Suprapubic skin (tissue), 3 donors: Measurements from ENCODE around the gene SLC9A8.

Experiments
- CTCF ChIP-seq, 2 donors: fragments of 200-600 bp in 1 of 2; fragments of 450-650 bp in 1 of 2; sonication (generic) in 1 of 2; IDR thresholded peaks; one replicate each; pipeline ENCODE4 v1.5.1; 2016 to 2019; ENCODE audit warnings: antibody characterized with exemption in 2 of 2, mild to moderate bottlenecking in 1 of 2, moderate library complexity in 1 of 2
- EP300 ChIP-seq: sonication (generic); formaldehyde crosslinking; IDR thresholded peaks from one replicate; pipeline ENCODE4 v1.6.1; 2017; ENCODE audit warnings: antibody characterized with exemption
- POLR2A ChIP-seq, 2 donors: fragments of 450-650 bp; IDR thresholded peaks; one replicate each; pipeline ENCODE4 v1.6.1; 2017; ENCODE audit warnings: antibody characterized with exemption in 2 of 2, mild to moderate bottlenecking in 2 of 2, moderate library complexity in 2 of 2

DNA sequence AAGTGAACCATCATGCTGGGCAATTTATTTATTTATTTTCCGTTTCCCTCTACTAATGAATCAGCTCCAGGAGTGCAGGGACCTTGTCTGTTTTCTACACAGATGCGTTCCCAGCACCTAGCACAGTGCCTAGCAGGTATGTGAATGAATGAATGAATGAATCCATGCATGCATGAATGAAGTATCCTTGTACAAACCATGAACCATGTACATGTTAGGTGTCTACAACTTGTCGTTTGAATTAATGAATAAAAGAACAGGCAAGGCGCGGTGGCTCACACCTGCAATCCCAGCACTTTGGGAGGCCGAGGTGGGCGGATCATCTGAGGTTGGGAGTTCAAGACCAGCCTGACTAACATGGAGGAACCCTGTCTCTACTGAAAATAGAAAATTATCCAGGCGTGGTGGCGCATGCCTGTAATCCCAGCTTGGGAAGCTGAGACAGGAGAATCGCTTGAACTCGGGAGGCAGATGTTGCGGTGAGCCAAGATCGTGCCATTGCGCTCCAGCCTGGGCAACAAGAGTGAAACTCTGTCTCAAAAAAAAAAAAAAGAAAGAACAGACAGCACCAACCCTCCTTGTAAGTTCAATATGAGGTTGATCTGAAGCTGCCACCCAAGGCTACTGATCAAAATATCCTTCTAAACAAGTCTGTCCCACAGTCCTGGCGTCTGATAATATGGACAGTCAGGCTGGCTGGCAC lies 27.3 kb upstream of the SLC9A8 start:
- no peak for TF ChIP-seq CTCF (IDR thresholded peaks at IDR 0.05)
- no peak for TF ChIP-seq EP300
- no peak for TF ChIP-seq POLR2A (IDR thresholded peaks at IDR 0.05)
